ENCODE measurements around the gene TGFB1. TPM values are rescaled to one million over a fixed set of nuclear protein-coding genes. Genes with fewer than 3 reads are reported as not detected.

The TGFB1 gene
- total and polyA plus RNA-seq, 9 of the 15 experiments (the other 6 are each of a cell fraction or from before 2014, with no cell fraction given), result 0.24 to 159 (median 17.2) TPM

- DNase-seq (ENCODE audit: extremely low read depth in 1 of 4, low spot score in 3 of 4) (no peak), FAIRE-seq (no peak), ATAC-seq (no peak)
- H3K4me2 ChIP-seq (ENCODE audit: insufficient read depth, low read length), result no peak overlapping the region
- ChIA-PET CTCF (ENCODE audit: low intra/inter-chr PET ratio) (interaction anchor here (0.6 kb wide), 1 partner anchor 78 kb away, joined by 4 read pairs; no protein-coding TSS in a partner anchor), POLR2A (interaction anchor here (0.5 to 1.7 kb wide), 4 partner anchors 8 to 46 kb away, joined by 3 to 6 read pairs (median 4); no protein-coding TSS in a partner anchor)
- no peak overlapping the region for H3K27ac ChIP-seq (ENCODE audit: extremely low read depth, low read depth, low read length)
- no peak overlapping the region for H3K4me3 ChIP-seq
- WGBS (ENCODE audit: insufficient coverage, low coverage, missing lambda C conversion rate), result 90% methylated on average over 3 of the region's 3 CpGs
- no peaks in the 10 kb centered on the region for H3K79me2 ChIP-seq (ENCODE audit: control insufficient read depth, insufficient read depth, low read length)
- in situ Hi-C loops (cut with MboI), result no loop called here
- H3K9ac ChIP-seq (ENCODE audit: insufficient read depth in 1 of 2, low read depth in 2 of 2, low read length in 2 of 2), result no peak overlapping the region
- H3K9me3 ChIP-seq (replicated peaks; ENCODE audit: control insufficient read depth, insufficient read depth, low read depth, low read length), result no peaks in the 10 kb centered on the region
- H3K9me1 ChIP-seq (ENCODE audit: control insufficient read depth, insufficient read depth, low read length), result no peaks in the 10 kb centered on the region
- no peaks in the 10 kb centered on the region for H3K27me3 ChIP-seq (ENCODE audit: control insufficient read depth in 2 of 2, insufficient read depth in 2 of 2, low read length in 2 of 2)
- no peaks in the 10 kb centered on the region for H4K20me1 ChIP-seq (replicated peaks; ENCODE audit: control insufficient read depth, insufficient read depth, low read length)
- H3K4me1 ChIP-seq (replicated peaks in 1 of 2; ENCODE audit: control insufficient read depth in 2 of 2, insufficient read depth in 2 of 2, low read length in 2 of 2), result no peaks in the 10 kb centered on the region
- no TSS peak for BruUV-seq (replicated peaks)
- intact Hi-C loops (cut with micrococcal nuclease), result no loop called here
- no peak overlapping the region for H2AFZ ChIP-seq (ENCODE audit: low read depth, low read length)
- H3K36me3 ChIP-seq (ENCODE audit: control insufficient read depth, insufficient read depth, low read length), result peaks cover 92% of the 10 kb centered on the region
- TF ChIP-seq KAT7 (CRISPR knock-in tag; IDR thresholded peaks at IDR 0.05; ENCODE audit: borderline replicate concordance) (no peak), SIRT6 (IDR thresholded peaks at IDR 0.05; ENCODE audit: low read depth, low read length) (no peak), ZNF212 (CRISPR knock-in tag; IDR thresholded peaks at IDR 0.05) (no peak), ZNF583 (CRISPR knock-in tag; IDR thresholded peaks at IDR 0.05) (no peak), BDP1 (IDR thresholded peaks at IDR 0.05; ENCODE audit: insufficient read depth, insufficient read length) (no peak), FOXA1 (IDR thresholded peaks at IDR 0.05; ENCODE audit: borderline replicate concordance) (no peak), HNRNPUL1 (IDR thresholded peaks at IDR 0.05; ENCODE audit: low read length) (no peak), NFXL1 (CRISPR knock-in tag; IDR thresholded peaks at IDR 0.05) (no peak), MITF (IDR thresholded peaks at IDR 0.05) (no peak), BRD4 (IDR thresholded peaks at IDR 0.05) (no peak), SMARCC2 (IDR thresholded peaks at IDR 0.05; ENCODE audit: low read depth) (no peak), REST (IDR thresholded peaks at IDR 0.05; ENCODE audit: borderline replicate concordance) (no peak), REST (CRISPR knock-in tag; IDR thresholded peaks at IDR 0.05; ENCODE audit: low read depth) (no peak)
Observed at GRCh38 chr19:41288673-41289530, 64.8 kb downstream of the TGFB1 start.
